ENCODE results near the gene HIPK3.
A peak's percentile ranks its signal among the peaks of the same experiment; 100 is the strongest.

HIPK3 gene

DNA sequence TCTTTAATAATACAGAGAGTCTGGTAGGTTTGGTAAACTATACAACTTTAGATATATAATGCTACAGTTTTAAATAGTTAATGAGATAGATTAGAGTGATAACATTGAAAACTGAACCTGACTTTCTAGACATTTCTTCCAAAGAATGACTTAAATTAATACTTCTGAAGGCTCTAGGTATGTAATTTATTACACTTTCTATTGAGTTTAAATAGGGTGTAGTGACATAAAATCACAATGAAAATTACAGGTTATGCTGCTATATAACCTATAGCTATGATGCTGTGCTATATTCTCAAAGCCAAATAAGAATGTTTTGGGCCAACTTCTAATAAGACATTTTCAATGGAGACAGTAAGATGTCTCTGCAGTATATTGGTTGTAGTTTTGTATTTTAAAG is 7.7 kb downstream of the HIPK3 start:
- Histone ChIP-seq H3K4me3 (ENCODE audit: low read length) (no peak overlapping the region), H3K4me1 (ENCODE audit: control insufficient read depth, insufficient read depth, low read length) (peaks cover 30% of the 10 kb centered on the region), H3K27me3 (ENCODE audit: control insufficient read depth, insufficient read depth, low read length) (no peaks in the 10 kb centered on the region), H3K9ac (ENCODE audit: low read length) (no peak overlapping the region), H3K27ac (ENCODE audit: low read depth, low read length) (no peak overlapping the region), H3K36me3 (ENCODE audit: control insufficient read depth, insufficient read depth, low read length) (no peaks in the 10 kb centered on the region)

- H3K27me3 ChIP-seq (ENCODE audit: control insufficient read depth, insufficient read depth, low read length) = no peaks in the 10 kb centered on the region
- no peak overlapping the region for H3K9ac ChIP-seq (ENCODE audit: low read length)
- no peak overlapping the region for H3K4me3 ChIP-seq (ENCODE audit: low read length)
- H3K36me3 ChIP-seq (ENCODE audit: control insufficient read depth, insufficient read depth, low read length) = no peaks in the 10 kb centered on the region
- peaks cover 26% of the 10 kb centered on the region for H3K4me1 ChIP-seq (ENCODE audit: control insufficient read depth, insufficient read depth, low read length)
- H3K27ac ChIP-seq (ENCODE audit: low read depth, low read length) = no peak overlapping the region
These were observed 9.4 kb downstream of the HIPK3 start for GRCh38 chr11:33266393-33267215.

GRCh38 chr11:33268945-33269540 is 11.9 kb downstream of the HIPK3 start:
- Histone ChIP-seq H3K4me1 (ENCODE audit: control insufficient read depth, insufficient read depth, low read length) (peaks cover 19% of the 10 kb centered on the region), H3K27ac (ENCODE audit: low read depth, low read length) (no peak overlapping the region)

DNA sequence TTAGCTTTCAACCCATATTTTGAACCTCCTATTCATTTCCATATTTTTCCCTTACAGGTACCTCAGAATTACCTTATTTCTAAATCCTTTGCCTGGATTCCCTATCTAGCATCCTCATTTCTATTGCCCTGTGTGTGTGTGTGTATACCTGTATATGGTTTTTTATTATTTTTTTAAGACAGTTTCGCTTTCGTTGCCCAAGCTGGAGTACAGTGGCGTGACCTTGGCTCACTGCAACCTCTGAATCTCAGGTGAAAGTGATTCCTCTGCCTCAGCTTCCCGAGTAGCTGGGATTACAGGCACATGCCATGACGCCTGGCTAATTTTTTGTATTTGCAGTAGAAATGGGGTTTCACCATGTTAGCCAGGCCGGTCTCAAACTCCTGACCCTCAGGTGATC is 12.6 kb downstream of the HIPK3 start:
- Histone ChIP-seq H3K4me3 (ENCODE audit: low read length) (no peak overlapping the region), H3K27me3 (ENCODE audit: control insufficient read depth, insufficient read depth, low read length) (no peaks in the 10 kb centered on the region), H3K9ac (ENCODE audit: low read length) (no peak overlapping the region), H3K36me3 (ENCODE audit: control insufficient read depth, insufficient read depth, low read length) (no peaks in the 10 kb centered on the region), H3K4me1 (ENCODE audit: control insufficient read depth, insufficient read depth, low read length) (peaks cover 21% of the 10 kb centered on the region), H3K27ac (ENCODE audit: low read depth, low read length) (no peak overlapping the region)

More at GRCh38 chr11:33268945-33269540, 11.9 kb downstream of the HIPK3 start:
- Histone ChIP-seq H3K9ac (ENCODE audit: low read length) (no peak overlapping the region), H3K36me3 (ENCODE audit: control insufficient read depth, insufficient read depth, low read length) (no peaks in the 10 kb centered on the region), H3K27me3 (ENCODE audit: control insufficient read depth, insufficient read depth, low read length) (no peaks in the 10 kb centered on the region), H3K4me3 (ENCODE audit: low read length) (no peak overlapping the region)

- no peaks in the 10 kb centered on the region for H3K36me3 ChIP-seq (ENCODE audit: control insufficient read depth, insufficient read depth, low read length)
- H3K9ac ChIP-seq (ENCODE audit: low read length) = no peak overlapping the region
- no peaks in the 10 kb centered on the region for H3K27me3 ChIP-seq (ENCODE audit: control insufficient read depth, insufficient read depth, low read length)
- H3K4me3 ChIP-seq (ENCODE audit: low read length) = no peak overlapping the region
- H3K4me1 ChIP-seq (ENCODE audit: control insufficient read depth, insufficient read depth, low read length) = peaks cover 26% of the 10 kb centered on the region
- no peak overlapping the region for H3K27ac ChIP-seq (ENCODE audit: low read depth, low read length)
These were observed 13.9 kb downstream of the HIPK3 start for GRCh38 chr11:33271059-33271458.

DNA sequence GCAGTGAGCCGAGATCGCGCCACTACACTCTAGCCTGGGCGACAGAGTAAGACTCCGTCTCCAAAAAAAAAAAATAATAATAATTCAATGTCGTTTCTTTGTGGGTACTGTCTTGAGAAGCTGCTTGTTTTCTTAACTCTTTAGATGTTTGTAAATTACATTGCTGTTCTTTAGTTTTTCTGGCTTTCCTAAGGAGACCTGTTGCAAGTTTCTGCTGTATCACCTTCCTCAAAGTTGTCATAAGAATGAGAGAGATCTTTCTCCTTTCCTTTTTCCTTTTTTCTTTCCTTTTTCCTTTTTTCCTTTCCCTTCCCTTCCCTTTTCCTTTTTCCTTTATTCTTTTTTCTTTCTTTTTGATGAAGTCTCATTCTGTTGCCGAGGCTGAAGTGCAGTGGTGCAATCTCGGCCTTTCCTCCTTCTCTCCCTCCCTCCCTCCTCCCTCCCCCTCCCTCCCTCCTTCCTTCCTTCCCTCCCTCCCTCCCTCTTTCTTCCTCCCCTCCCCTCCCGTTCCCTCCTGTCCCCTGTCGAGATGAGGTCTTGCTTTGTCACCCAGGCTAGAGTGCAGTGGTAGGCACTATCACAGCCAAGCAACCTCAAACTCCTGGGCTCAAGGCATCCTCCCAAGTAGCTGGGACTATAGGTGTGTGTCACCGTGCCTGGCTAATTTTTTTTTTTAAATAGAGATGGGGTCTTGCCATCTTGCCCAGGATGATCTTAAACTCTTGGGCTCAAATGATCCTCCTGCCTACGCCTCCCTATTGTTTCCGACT is 15.3 kb downstream of the HIPK3 start:
- no peaks in the 10 kb centered on the region for H3K36me3 ChIP-seq (ENCODE audit: control insufficient read depth, insufficient read depth, low read length)
- no peak overlapping the region for H3K27ac ChIP-seq (ENCODE audit: low read depth, low read length)
- H3K27me3 ChIP-seq (ENCODE audit: control insufficient read depth, insufficient read depth, low read length) = no peaks in the 10 kb centered on the region
- H3K4me1 ChIP-seq (ENCODE audit: control insufficient read depth, insufficient read depth, low read length) = peaks cover 23% of the 10 kb centered on the region
- H3K9ac ChIP-seq (ENCODE audit: low read length) = no peak overlapping the region
- H3K4me3 ChIP-seq (ENCODE audit: low read length) = no peak overlapping the region

- Histone ChIP-seq H3K9ac (ENCODE audit: low read length) (no peak overlapping the region), H3K4me1 (ENCODE audit: control insufficient read depth, insufficient read depth, low read length) (peaks cover 26% of the 10 kb centered on the region), H3K4me3 (ENCODE audit: low read length) (no peak overlapping the region), H3K27me3 (ENCODE audit: control insufficient read depth, insufficient read depth, low read length) (no peaks in the 10 kb centered on the region), H3K36me3 (ENCODE audit: control insufficient read depth, insufficient read depth, low read length) (no peaks in the 10 kb centered on the region), H3K27ac (ENCODE audit: low read depth, low read length) (no peak overlapping the region)
These were observed 16.5 kb downstream of the HIPK3 start for GRCh38 chr11:33273656-33274055.

GRCh38 chr11:33280411-33280810 is 23.2 kb downstream of the HIPK3 start:
- H3K27ac ChIP-seq (ENCODE audit: low read depth, low read length) = no peak overlapping the region
- H3K36me3 ChIP-seq (ENCODE audit: control insufficient read depth, insufficient read depth, low read length) = no peaks in the 10 kb centered on the region
- no peaks in the 10 kb centered on the region for H3K27me3 ChIP-seq (ENCODE audit: control insufficient read depth, insufficient read depth, low read length)
- H3K4me3 ChIP-seq (ENCODE audit: low read length) = no peak overlapping the region
- no peak overlapping the region for H3K9ac ChIP-seq (ENCODE audit: low read length)
- H3K4me1 ChIP-seq (ENCODE audit: control insufficient read depth, insufficient read depth, low read length) = peaks cover 8% of the 10 kb centered on the region

DNA sequence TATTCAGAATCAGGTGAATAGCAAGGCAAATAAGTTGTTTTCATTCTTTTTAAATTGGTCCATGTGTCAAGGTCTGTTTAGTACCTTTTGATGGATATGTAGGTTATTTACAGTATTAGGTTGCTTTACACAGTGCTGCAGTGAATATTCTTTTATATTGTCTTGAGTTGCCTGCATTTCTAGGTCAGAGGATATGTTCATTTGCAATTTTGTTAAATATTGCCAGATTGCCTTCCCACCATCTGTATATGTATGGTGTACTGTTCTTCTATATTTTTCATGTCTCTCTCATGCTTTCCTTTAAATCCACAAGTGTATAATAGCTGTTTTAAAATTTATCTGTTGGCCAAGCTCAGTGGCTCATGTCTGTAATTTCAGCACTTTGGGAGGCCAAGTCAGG is 24.6 kb downstream of the HIPK3 start:
- Histone ChIP-seq H3K27ac (ENCODE audit: low read depth, low read length) (no peak overlapping the region), H3K9ac (ENCODE audit: low read length) (no peak overlapping the region), H3K27me3 (ENCODE audit: control insufficient read depth, insufficient read depth, low read length) (no peaks in the 10 kb centered on the region), H3K4me3 (ENCODE audit: low read length) (no peak overlapping the region), H3K4me1 (ENCODE audit: control insufficient read depth, insufficient read depth, low read length) (peaks cover 5% of the 10 kb centered on the region), H3K36me3 (ENCODE audit: control insufficient read depth, insufficient read depth, low read length) (peaks cover 4% of the 10 kb centered on the region)

- Histone ChIP-seq H3K36me3 (ENCODE audit: control insufficient read depth, insufficient read depth, low read length) (peaks cover 6% of the 10 kb centered on the region), H3K27ac (ENCODE audit: low read depth, low read length) (no peak overlapping the region), H3K4me3 (ENCODE audit: low read length) (no peak overlapping the region), H3K9ac (ENCODE audit: low read length) (no peak overlapping the region), H3K27me3 (ENCODE audit: control insufficient read depth, insufficient read depth, low read length) (no peaks in the 10 kb centered on the region), H3K4me1 (ENCODE audit: control insufficient read depth, insufficient read depth, low read length) (no peaks in the 10 kb centered on the region)
These were observed 27.6 kb downstream of the HIPK3 start for GRCh38 chr11:33284818-33285217.

GRCh38 chr11:33290319-33290718 is 33.1 kb downstream of the HIPK3 start:
- Histone ChIP-seq H3K36me3 (ENCODE audit: control insufficient read depth, insufficient read depth, low read length) (peaks cover 6% of the 10 kb centered on the region), H3K27me3 (ENCODE audit: control insufficient read depth, insufficient read depth, low read length) (no peaks in the 10 kb centered on the region), H3K4me3 (ENCODE audit: low read length) (no peak overlapping the region), H3K4me1 (ENCODE audit: control insufficient read depth, insufficient read depth, low read length) (peaks cover 15% of the 10 kb centered on the region), H3K27ac (ENCODE audit: low read depth, low read length) (peak overlapping the region; percentile 72), H3K9ac (ENCODE audit: low read length) (no peak overlapping the region)

GRCh38 chr11:33291004-33291777 is 34.0 kb downstream of the HIPK3 start:
- peak overlapping the region; percentile 72 for H3K27ac ChIP-seq (ENCODE audit: low read depth, low read length)
- H3K27me3 ChIP-seq (ENCODE audit: control insufficient read depth, insufficient read depth, low read length) = no peaks in the 10 kb centered on the region
- H3K9ac ChIP-seq (ENCODE audit: low read length) = no peak overlapping the region
- peaks cover 15% of the 10 kb centered on the region for H3K4me1 ChIP-seq (ENCODE audit: control insufficient read depth, insufficient read depth, low read length)
- peaks cover 6% of the 10 kb centered on the region for H3K36me3 ChIP-seq (ENCODE audit: control insufficient read depth, insufficient read depth, low read length)
- H3K4me3 ChIP-seq (ENCODE audit: low read length) = peak overlapping the region; percentile 13
